IMR-90 (cell line): ENCODE measurements around the gene YPEL1. TPM values are rescaled to one million over a fixed set of nuclear protein-coding genes. Genes with fewer than 3 reads are reported as not detected.

ENCODE experiments used
- ATAC-seq: fragments of 200-7000 bp; cut with Tn5 transposase; 2 replicates; pipeline ENCODE4 v1.9.1; 2020; ENCODE audit warnings: low read depth, mild to moderate bottlenecking, moderate library complexity
- BruUV-seq: library from RNA; stranded (reverse); fragments of 400-500 nt; replicated peaks from 2 replicates; lab custom pipeline; 2021; lab: Mats Ljungman, UMichigan
- CTCF ChIA-PET: fragments of 300-600 bp; formaldehyde crosslinking; extraction: SDS; loops from one replicate; lab custom pipeline; 2021; ENCODE audit warnings: antibody characterized with exemption; lab: Yijun Ruan, JAX
- POLR2A ChIA-PET: fragments of 300-600 bp; sonication (Branson Sonifier 250); formaldehyde crosslinking; loops from one replicate; lab custom pipeline; 2022; ENCODE audit warnings: antibody characterized with exemption; ENCODE audit not compliant: unreplicated experiment; lab: Charles Lee
- DNase-seq: peaks from one replicate; pipeline ENCODE4 v3.0.0; 2013
- H2AFZ ChIP-seq: replicated peaks from 2 replicates; pipeline ENCODE3; 2013; ENCODE audit warnings: low read length, mild to moderate bottlenecking; ENCODE audit not compliant: poor library complexity
- H2AK5ac ChIP-seq: 2 replicates; pipeline ENCODE4 v1.6.1; 2013; ENCODE audit warnings: low read depth, low read length, inconsistent platforms
- H2AK9ac ChIP-seq: replicated peaks from 2 replicates; pipeline ENCODE3; 2013; ENCODE audit warnings: mild to moderate bottlenecking, low read depth, low read length, moderate library complexity; ENCODE audit not compliant: poor library complexity
- H2BK120ac ChIP-seq: 2 replicates; pipeline ENCODE4 v1.6.1; 2013; ENCODE audit warnings: low read depth, low read length, inconsistent platforms
- H2BK15ac ChIP-seq: 3 replicates; pipeline ENCODE4 v1.6.1; 2013; ENCODE audit warnings: low read depth, low read length, inconsistent platforms
- H2BK20ac ChIP-seq: 2 replicates; pipeline ENCODE4 v1.6.1; 2013; ENCODE audit warnings: low read depth, mild to moderate bottlenecking, inconsistent platforms, low read length, moderate library complexity
- H2BK5ac ChIP-seq: 2 replicates; pipeline ENCODE4 v1.6.1; 2013; ENCODE audit warnings: mild to moderate bottlenecking, low read depth, low read length, inconsistent platforms; ENCODE audit not compliant: poor library complexity, severe bottlenecking
- H3K14ac ChIP-seq: replicated peaks from 2 replicates; pipeline ENCODE4 v1.6.1; 2013; ENCODE audit warnings: low read depth, low read length, inconsistent platforms
- H3K18ac ChIP-seq: 2 replicates; pipeline ENCODE4 v1.6.1; 2013; ENCODE audit warnings: low read depth, low read length, control low read depth
- H3K23ac ChIP-seq: 2 replicates; pipeline ENCODE4 v1.6.1; 2013; ENCODE audit warnings: low read depth, low read length, inconsistent platforms
- H3K27ac ChIP-seq: 2 replicates; pipeline ENCODE4 v1.5.1; 2013; ENCODE audit warnings: mild to moderate bottlenecking, control low read depth, low read length; ENCODE audit not compliant: insufficient read depth
- H3K27me3 ChIP-seq: 2 replicates; pipeline ENCODE4 v1.6.1; 2013; ENCODE audit warnings: low read length; ENCODE audit not compliant: control insufficient read depth, insufficient read depth
- H3K36me3 ChIP-seq: 2 replicates; pipeline ENCODE4 v1.6.1; 2013; ENCODE audit warnings: low read length, mixed read lengths; ENCODE audit not compliant: control insufficient read depth, insufficient read depth
- H3K4ac ChIP-seq: 2 replicates; pipeline ENCODE4 v1.6.1; 2013; ENCODE audit warnings: low read depth, low read length, inconsistent platforms
- H3K4me1 ChIP-seq: 2 replicates; pipeline ENCODE4 v1.6.1; 2013; ENCODE audit warnings: low read length, mixed read lengths; ENCODE audit not compliant: control insufficient read depth, insufficient read depth
- H3K4me2 ChIP-seq: 2 replicates; pipeline ENCODE4 v1.6.1; 2013; ENCODE audit warnings: low read depth, mild to moderate bottlenecking, control low read depth, low read length, moderate library complexity
- H3K4me3 ChIP-seq: 2 replicates; pipeline ENCODE4 v1.5.1; 2013; ENCODE audit warnings: low read depth, mild to moderate bottlenecking, control low read depth, low read length, moderate library complexity; ENCODE audit not compliant: insufficient read depth
- H3K56ac ChIP-seq: 2 replicates; pipeline ENCODE4 v1.6.1; 2013; ENCODE audit warnings: low read length, inconsistent platforms; ENCODE audit not compliant: insufficient read depth; ENCODE audit errors: extremely low read depth
- H3K79me1 ChIP-seq, 2 experiments: 2 replicates each; pipeline ENCODE4 v1.6.1; 2013; ENCODE audit warnings: low read length in 2 of 2, inconsistent platforms in 1 of 2, low read depth in 1 of 2
- H3K9ac ChIP-seq: 2 replicates; pipeline ENCODE4 v1.6.1; 2013; ENCODE audit warnings: low read depth, low read length, control low read depth
- H3K9me1 ChIP-seq: 2 replicates; pipeline ENCODE4 v1.6.1; 2013; ENCODE audit warnings: low read length, inconsistent platforms; ENCODE audit not compliant: insufficient read depth
- H3K9me3 ChIP-seq: 2 replicates; pipeline ENCODE4 v1.6.1; 2013; ENCODE audit warnings: low read length; ENCODE audit not compliant: control insufficient read depth, insufficient read depth
- H4K20me1 ChIP-seq: 2 replicates; pipeline ENCODE4 v1.6.1; 2013; ENCODE audit warnings: low read length, inconsistent platforms; ENCODE audit not compliant: insufficient read depth
- H4K5ac ChIP-seq: 2 replicates; pipeline ENCODE4 v1.6.1; 2013; ENCODE audit warnings: mild to moderate bottlenecking, low read depth, low read length, control low read depth
- H4K8ac ChIP-seq, 2 experiments: 2 replicates each; pipeline ENCODE4 v1.6.1; 2013; ENCODE audit warnings: low read depth in 2 of 2, low read length in 2 of 2, control low read depth in 1 of 2, inconsistent platforms in 1 of 2
- H4K91ac ChIP-seq: 2 replicates; pipeline ENCODE4 v1.6.1; 2013; ENCODE audit warnings: low read depth, low read length, inconsistent platforms; ENCODE audit not compliant: insufficient read depth
- CEBPB ChIP-seq: IDR thresholded peaks from 2 replicates; pipeline ENCODE4 v1.6.1; 2012; ENCODE audit warnings: low read depth, low read length, improper control_type of control experiment
- CHD1 ChIP-seq: IDR thresholded peaks from 2 replicates; pipeline ENCODE4 v1.6.1; 2012; ENCODE audit warnings: low read depth, low read length, improper control_type of control experiment
- ELK1 ChIP-seq: fragments of 150-350 bp; IDR thresholded peaks from 2 replicates; pipeline ENCODE4 v1.6.1; 2016; ENCODE audit warnings: low read depth, mild to moderate bottlenecking, low read length, moderate library complexity, borderline replicate concordance
- MAFK ChIP-seq: IDR thresholded peaks from 2 replicates; pipeline ENCODE4 v1.6.1; 2012; ENCODE audit warnings: low read depth, low read length, improper control_type of control experiment
- MAZ ChIP-seq: IDR thresholded peaks from 2 replicates; pipeline ENCODE4 v1.6.1; 2012; ENCODE audit warnings: low read depth, mild to moderate bottlenecking, low read length, improper control_type of control experiment, moderate library complexity, borderline replicate concordance
- MXI1 ChIP-seq: IDR thresholded peaks from 2 replicates; pipeline ENCODE4 v1.6.1; 2012; ENCODE audit warnings: low read depth, mild to moderate bottlenecking, low read length, moderate library complexity, borderline replicate concordance
- RCOR1 ChIP-seq: IDR thresholded peaks from 2 replicates; pipeline ENCODE4 v1.6.1; 2012; ENCODE audit warnings: mild to moderate bottlenecking, low read length, improper control_type of control experiment; ENCODE audit not compliant: insufficient replicate concordance
- SMC3 ChIP-seq: fragments of 150-350 bp; IDR thresholded peaks from 2 replicates; pipeline ENCODE4 v1.6.1; 2016; ENCODE audit warnings: low read depth, mild to moderate bottlenecking, antibody characterized with exemption, low read length, moderate library complexity
- WGBS, 2 experiments: methylation state at CpG; one replicate each; pipeline versions ENCODE4 v1.1.5 to v1.1.7; 2013; ENCODE audit warnings: missing lambda C conversion rate in 2 of 2; ENCODE audit not compliant: insufficient read length in 1 of 2; ENCODE audit errors: extremely low coverage in 2 of 2; 5-methylcytosine and 5-hydroxymethylcytosine counted together
- dilution Hi-C: fragments of 300-500 bp; cut with HindIII; formaldehyde crosslinking; loops from one replicate; pipeline ENCODE4 v1.14.3; 2018; ENCODE audit warnings: low sequenced_read_pairs; ENCODE audit not compliant: unreplicated experiment
- in situ Hi-C: fragments of 300-500 bp; cut with MboI; formaldehyde crosslinking; loops from 3 replicates; pipeline ENCODE4 v1.14.3; 2019; ENCODE audit warnings: low sequenced_read_pairs, inconsistent platforms, mixed read lengths
- intact Hi-C: fragments of 100-400 bp; cut with micrococcal nuclease; formaldehyde crosslinking; loops from 2 replicates; pipeline ENCODE4 v1.10.0; 2022
- polyA plus RNA-seq, 3 experiments: library from polyadenylated mRNA; depleted of rRNA; stranded (reverse); fragments of >200 nt; gene quantifications; 2 replicates each; pipeline ENCODE4 v1.2.3, GENCODE V29; 2012; ENCODE audit warnings: low replicate concordance in 1 of 3
- total RNA-seq: library from RNA; depleted of rRNA; stranded (reverse); fragments of >200 nt; gene quantifications from 2 replicates; pipeline ENCODE4 v1.2.3, GENCODE V29; 2012

Gene YPEL1
- total and polyA plus RNA-seq, 2 of the 4 experiments (the other 2 are of a cell fraction), result 0.72 to 1.3 TPM

GRCh38 chr22:21698430-21699329 lies 36.9 kb downstream of the YPEL1 start:
- H2AK5ac ChIP-seq, result peak overlapping the region; percentile 43; the same call in 1 of the 2 replicates
- H2BK120ac ChIP-seq, result peak overlapping the region; percentile 53
- peak overlapping the region; percentile 61 for H3K4ac ChIP-seq
- no peak overlapping the region for H3K4me3 ChIP-seq
- H2AFZ ChIP-seq, result no peak overlapping the region
- H3K9ac ChIP-seq, result no peak overlapping the region
- H3K36me3 ChIP-seq, result peaks cover 56% of the 10 kb centered on the region
- in situ Hi-C loops, result no loop called here
- no peak overlapping the region for H3K18ac ChIP-seq
- 0 out of 3 replicates have a peak overlapping the region, but pooled peaks have one; percentile 40 for H2BK15ac ChIP-seq
- CTCF ChIA-PET, result interaction anchor here (0.6 kb wide), 1 partner anchor 308 kb away, joined by 4 read pairs; no protein-coding TSS in a partner anchor
- 83% methylated on average over 6 of the region's 22 CpGs; no CpG with 5 or more reads in 1 of the 2 experiments for WGBS, 2 experiments
- peak overlapping the region; percentile 56; the same call in 1 of the 2 replicates for H2BK20ac ChIP-seq
- peak overlapping the region; percentile 48; the same call in 1 of the 2 replicates for H3K14ac ChIP-seq
- H3K4me1 ChIP-seq, result peaks cover 16% of the 10 kb centered on the region
- H4K5ac ChIP-seq, result no peak overlapping the region
- H3K9me3 ChIP-seq, result no peaks in the 10 kb centered on the region
- H3K9me1 ChIP-seq, result peaks cover 28% of the 10 kb centered on the region
- H4K20me1 ChIP-seq, result peaks cover 22% of the 10 kb centered on the region
- peak overlapping the region; percentile 44 for H2BK5ac ChIP-seq
- no peak overlapping the region for H3K56ac ChIP-seq
- dilution Hi-C loops, result no loop called here
- H3K27me3 ChIP-seq, result no peaks in the 10 kb centered on the region
- DNase-seq (no peak), ATAC-seq (no peak)
- H3K4me2 ChIP-seq, result no peak overlapping the region
- H4K8ac ChIP-seq, result peak overlapping the region in 1 of 2 experiments; percentile 52; a peak in 1 of 4 replicates
- intact Hi-C loops, result no loop called here
- H4K91ac ChIP-seq, result peak overlapping the region; percentile 33
- H3K23ac ChIP-seq, result peak overlapping the region; percentile 56; the same call in 1 of the 2 replicates
- H2AK9ac ChIP-seq, result peak overlapping the region; percentile 33
- POLR2A ChIA-PET, result interaction anchor here (0.5 to 1.0 kb wide), 4 partner anchors 11 to 1740 kb away, joined by 3 to 12 read pairs (median 4); no protein-coding TSS in a partner anchor
- H3K79me1 ChIP-seq, result peaks cover 0 to 19% of the 10 kb centered on the region in 2 experiments; a peak in 1 of 4 replicates
- no TSS peak for BruUV-seq
- H3K27ac ChIP-seq, result 0 out of 2 replicates have a peak overlapping the region, but pooled peaks have one; percentile 27
- no peak for TF ChIP-seq ELK1
- no peak for TF ChIP-seq MAFK
- no peak for TF ChIP-seq CHD1
- TF ChIP-seq RCOR1, result no peak
- TF ChIP-seq MAZ, result no peak
- TF ChIP-seq MXI1, result no peak
- no peak for TF ChIP-seq SMC3
- TF ChIP-seq CEBPB, result no peak
